A673 (cell line): ENCODE data around the gene SLIT2. TPM values are rescaled to one million over a fixed set of nuclear protein-coding genes. Genes with fewer than 3 reads are reported as not detected.
A peak's percentile ranks its signal among the peaks of the same experiment; 100 is the strongest.

ENCODE experiments used
- BruUV-seq: library from RNA; stranded (reverse); fragments of 400-500 nt; replicated peaks from 2 replicates; lab custom pipeline; 2021; lab: Mats Ljungman, UMichigan
- CTCF ChIA-PET: fragments of 300-600 bp; sonication (Branson Sonifier 250); formaldehyde crosslinking; loops from one replicate; lab custom pipeline; 2022; ENCODE audit warnings: antibody characterized with exemption; lab: Charles Lee
- POLR2A ChIA-PET: fragments of 300-600 bp; sonication (Branson Sonifier 250); formaldehyde crosslinking; loops from one replicate; lab custom pipeline; 2022; ENCODE audit warnings: antibody characterized with exemption; ENCODE audit not compliant: low non-redundant PET; lab: Charles Lee
- DNase-seq: peaks from one replicate; pipeline ENCODE4 v3.0.0-alpha.2; 2015; ENCODE audit warnings: low spot score
- H3K27ac ChIP-seq: fragments of 200-600 bp; sonication (generic); 2 replicates; pipeline ENCODE4 v1.5.1; 2016; ENCODE audit warnings: mixed run types, low read depth, mild to moderate bottlenecking, mixed read lengths, antibody characterized with exemption, low read length; ENCODE audit not compliant: poor library complexity, severe bottlenecking
- H3K27me3 ChIP-seq: fragments of 200-600 bp; sonication (generic); replicated peaks from 2 replicates; pipeline ENCODE4 v1.6.1; 2017; ENCODE audit warnings: mixed run types, low read depth, mild to moderate bottlenecking, mixed read lengths, antibody characterized with exemption, low read length; ENCODE audit not compliant: insufficient read depth, poor library complexity
- H3K36me3 ChIP-seq: fragments of 200-600 bp; sonication (generic); 2 replicates; pipeline ENCODE4 v1.6.1; 2016; ENCODE audit warnings: mixed run types, mild to moderate bottlenecking, mixed read lengths, antibody characterized with exemption, low read length; ENCODE audit not compliant: insufficient read depth, poor library complexity, severe bottlenecking
- H3K4me1 ChIP-seq: fragments of 200-600 bp; sonication (generic); 2 replicates; pipeline ENCODE4 v1.6.1; 2017; ENCODE audit warnings: mixed run types, mild to moderate bottlenecking, mixed read lengths, antibody characterized with exemption, low read length; ENCODE audit not compliant: insufficient read depth, poor library complexity, severe bottlenecking
- H3K4me3 ChIP-seq: fragments of 200-600 bp; sonication (generic); 2 replicates; pipeline ENCODE4 v1.5.1; 2016; ENCODE audit warnings: low read depth, mixed run types, mild to moderate bottlenecking, mixed read lengths, low read length; ENCODE audit not compliant: poor library complexity, severe bottlenecking
- H3K9me3 ChIP-seq: fragments of 200-600 bp; sonication (generic); 2 replicates; pipeline ENCODE4 v1.6.1; 2016; ENCODE audit warnings: mixed run types, low read depth, mild to moderate bottlenecking, mixed read lengths, antibody characterized with exemption, low read length; ENCODE audit not compliant: poor library complexity, severe bottlenecking
- EZH2 ChIP-seq: fragments of 200-600 bp; sonication (generic); IDR thresholded peaks from 2 replicates; pipeline ENCODE4 v1.6.1; 2017; ENCODE audit warnings: borderline replicate concordance, low read depth, mild to moderate bottlenecking, mixed read lengths, antibody characterized with exemption, low read length; ENCODE audit not compliant: poor library complexity, severe bottlenecking
- intact Hi-C: fragments of 100-400 bp; cut with micrococcal nuclease; formaldehyde crosslinking; loops from one replicate; pipeline ENCODE4 v1.10.0; 2022; ENCODE audit not compliant: unreplicated experiment
- total RNA-seq: library from RNA; stranded (reverse); gene quantifications from 2 replicates; pipeline ENCODE4 v1.2.3, GENCODE V29; 2021
- TF ChIP-seq, protein P1 (sequence below): fragments of 300-800, 200-600 bp; sonication (generic); conservative IDR thresholded peaks from 2 replicates; pipeline ENCODE4 v1.5.1; 2017; ENCODE audit warnings: low read depth, mild to moderate bottlenecking, antibody characterized with exemption, low read length, moderate library complexity, mixed read lengths

Gene SLIT2
- total RNA-seq, 1 experiment from 2014 or later, result 70.6 TPM

GRCh38 chr4:20252656-20253282, 1.1 kb downstream of the SLIT2 start:
- peaks cover 35% of the 10 kb centered on the region for H3K4me1 ChIP-seq
- CTCF ChIA-PET, result interaction anchor here (0.6 kb wide), 2 partner anchors 48 to 312 kb away, joined by 3 read pairs; no protein-coding TSS in a partner anchor
- intact Hi-C loops, result loop anchor here (5.0 kb wide), 6 partner anchors 175 to 1565 kb away; no protein-coding TSS in a partner anchor
- H3K4me3 ChIP-seq, result peak overlapping the region; percentile 80
- no peak for TF ChIP-seq EZH2
- TF ChIP-seq, protein P1, sequence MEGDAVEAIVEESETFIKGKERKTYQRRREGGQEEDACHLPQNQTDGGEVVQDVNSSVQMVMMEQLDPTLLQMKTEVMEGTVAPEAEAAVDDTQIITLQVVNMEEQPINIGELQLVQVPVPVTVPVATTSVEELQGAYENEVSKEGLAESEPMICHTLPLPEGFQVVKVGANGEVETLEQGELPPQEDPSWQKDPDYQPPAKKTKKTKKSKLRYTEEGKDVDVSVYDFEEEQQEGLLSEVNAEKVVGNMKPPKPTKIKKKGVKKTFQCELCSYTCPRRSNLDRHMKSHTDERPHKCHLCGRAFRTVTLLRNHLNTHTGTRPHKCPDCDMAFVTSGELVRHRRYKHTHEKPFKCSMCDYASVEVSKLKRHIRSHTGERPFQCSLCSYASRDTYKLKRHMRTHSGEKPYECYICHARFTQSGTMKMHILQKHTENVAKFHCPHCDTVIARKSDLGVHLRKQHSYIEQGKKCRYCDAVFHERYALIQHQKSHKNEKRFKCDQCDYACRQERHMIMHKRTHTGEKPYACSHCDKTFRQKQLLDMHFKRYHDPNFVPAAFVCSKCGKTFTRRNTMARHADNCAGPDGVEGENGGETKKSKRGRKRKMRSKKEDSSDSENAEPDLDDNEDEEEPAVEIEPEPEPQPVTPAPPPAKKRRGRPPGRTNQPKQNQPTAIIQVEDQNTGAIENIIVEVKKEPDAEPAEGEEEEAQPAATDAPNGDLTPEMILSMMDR, result no peak
- no peaks in the 10 kb centered on the region for H3K9me3 ChIP-seq
- no TSS peak for BruUV-seq
- no peaks in the 10 kb centered on the region for H3K36me3 ChIP-seq
- peak overlapping the region; percentile 68 for H3K27ac ChIP-seq
- POLR2A ChIA-PET, result no interaction called here
- peak; percentile 28 for DNase-seq
- no peaks in the 10 kb centered on the region for H3K27me3 ChIP-seq

DNA sequence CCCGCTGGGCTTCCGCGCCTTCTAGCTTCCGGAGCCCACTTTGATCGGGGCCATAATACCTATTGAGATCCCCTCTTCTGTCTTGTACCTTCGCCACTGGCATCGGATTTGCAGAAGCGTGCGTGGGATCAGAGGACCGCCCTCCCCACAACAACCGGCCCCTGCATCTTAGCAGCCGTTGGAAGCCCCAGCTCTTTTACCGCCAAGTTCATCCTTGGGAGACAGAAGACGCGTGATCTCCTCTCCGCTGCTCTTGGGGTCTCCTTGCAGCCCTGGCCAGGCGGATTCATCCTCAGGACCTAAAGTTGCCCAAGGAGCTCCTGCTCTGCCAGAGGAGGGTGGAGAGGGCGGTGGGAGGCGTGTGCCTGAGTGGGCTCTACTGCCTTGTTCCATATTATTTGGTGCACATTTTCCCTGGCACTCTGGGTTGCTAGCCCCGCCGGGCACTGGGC, 1.6 kb downstream of the SLIT2 start:
- Histone ChIP-seq H3K27ac (no peak overlapping the region), H3K4me1 (peaks cover 36% of the 10 kb centered on the region), H3K36me3 (no peaks in the 10 kb centered on the region), H3K9me3 (no peaks in the 10 kb centered on the region), H3K27me3 (no peaks in the 10 kb centered on the region), H3K4me3 (peak overlapping the region; percentile 80)
- intact Hi-C loops, result loop anchor here (5.0 kb wide), 6 partner anchors 174 to 1566 kb away; no protein-coding TSS in a partner anchor
- DNase-seq, result peak; percentile 47
- TF ChIP-seq EZH2, result no peak
- TF ChIP-seq, protein P1, result no peak
- BruUV-seq, result no TSS peak
- CTCF ChIA-PET, result interaction anchor here (0.6 kb wide), 1 partner anchor 312 kb away, joined by 3 read pairs; no protein-coding TSS in a partner anchor
- POLR2A ChIA-PET, result no interaction called here

DNA sequence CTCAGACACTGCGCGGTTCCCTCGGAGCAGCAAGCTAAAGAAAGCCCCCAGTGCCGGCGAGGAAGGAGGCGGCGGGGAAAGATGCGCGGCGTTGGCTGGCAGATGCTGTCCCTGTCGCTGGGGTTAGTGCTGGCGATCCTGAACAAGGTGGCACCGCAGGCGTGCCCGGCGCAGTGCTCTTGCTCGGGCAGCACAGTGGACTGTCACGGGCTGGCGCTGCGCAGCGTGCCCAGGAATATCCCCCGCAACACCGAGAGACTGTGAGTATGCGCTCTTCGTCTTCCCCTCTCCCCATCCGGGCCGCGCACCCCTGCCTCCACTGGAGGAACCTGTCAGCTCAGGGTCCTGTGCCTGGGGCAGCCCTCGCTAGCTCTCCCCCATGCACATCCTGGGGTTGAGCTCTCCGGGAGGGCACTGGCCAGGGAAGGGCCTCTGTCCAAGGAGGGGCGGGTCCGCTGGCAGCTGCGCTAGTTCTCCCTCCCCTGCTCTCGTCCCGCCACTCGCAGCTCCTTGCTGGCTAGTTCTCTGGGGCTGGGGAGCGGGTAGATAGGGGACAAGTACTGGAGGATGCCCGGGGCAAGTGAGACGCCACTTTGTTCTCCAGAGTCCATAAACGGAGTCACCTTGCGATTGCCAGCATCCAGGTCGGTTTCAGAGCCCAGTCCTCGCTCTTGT, 2.2 kb downstream of the SLIT2 start:
- Histone ChIP-seq H3K27ac (no peak overlapping the region), H3K9me3 (no peaks in the 10 kb centered on the region), H3K27me3 (no peaks in the 10 kb centered on the region), H3K4me3 (peak overlapping the region; percentile 80), H3K36me3 (no peaks in the 10 kb centered on the region), H3K4me1 (peaks cover 34% of the 10 kb centered on the region)
- DNase-seq, result peak; percentile 52
- no peak for TF ChIP-seq EZH2
- TF ChIP-seq, protein P1, result no peak
- intact Hi-C loops, result loop anchor here (5.0 kb wide), 6 partner anchors 173 to 1567 kb away; no protein-coding TSS in a partner anchor
- no TSS peak for BruUV-seq
- ChIA-PET POLR2A (no interaction called here), CTCF (no interaction called here)
